DOHH2 (cell line): ENCODE results near the gene SLC26A2.

Experiments
- CTCF ChIP-seq: fragments of 200-600 bp; sonication (generic); IDR thresholded peaks from one replicate; pipeline ENCODE4 v1.5.1; 2014; ENCODE audit warnings: antibody characterized with exemption, mild to moderate bottlenecking, low read depth, low read length; ENCODE audit not compliant: poor library complexity, severe bottlenecking
- EZH2phosphoT487 ChIP-seq: fragments of 200-600 bp; sonication (generic); IDR thresholded peaks from 2 replicates; pipeline ENCODE4 v1.6.1; 2017; ENCODE audit warnings: borderline replicate concordance, mild to moderate bottlenecking, antibody characterized with exemption, low read length, moderate library complexity, mixed read lengths

- no peak for TF ChIP-seq CTCF
- TF ChIP-seq EZH2phosphoT487 = no peak
Measured at GRCh38 chr5:149940941-149941644, 19.5 kb upstream of the SLC26A2 start.
